Activated CD4-positive, alpha-beta T cell treated with anti-CD3 and anti-CD28 coated beads, Interleukin-2, amount 50 U/mL, for 48 hours (primary cell): ENCODE measurements around the gene WRAP73.

ENCODE experiments used
- DNase-seq, 2 experiments: peaks; one replicate each; pipeline ENCODE4 v3.0.0-alpha.2; 2020

Gene WRAP73

GRCh38 chr1:3668585-3669300, 18.8 kb upstream of the WRAP73 start:
- no peak for DNase-seq

GRCh38 chr1:3668148-3668547, 18.2 kb upstream of the WRAP73 start:
- DNase-seq = no peak

GRCh38 chr1:3664700-3665375, 14.9 kb upstream of the WRAP73 start:
- DNase-seq = no peak

- DNase-seq = no peak
Observed at GRCh38 chr1:3663999-3664699, 14.2 kb upstream of the WRAP73 start.

- DNase-seq = no peak
Observed at GRCh38 chr1:3662080-3662671, 12.3 kb upstream of the WRAP73 start.

- DNase-seq = no peak
Observed at GRCh38 chr1:3661631-3662030, 11.7 kb upstream of the WRAP73 start.

- no peak for DNase-seq
Observed at GRCh38 chr1:3660704-3661103, 10.8 kb upstream of the WRAP73 start.

GRCh38 chr1:3659093-3659492, 9.2 kb upstream of the WRAP73 start:
- no peak for DNase-seq

GRCh38 chr1:3658231-3658615, 8.3 kb upstream of the WRAP73 start:
- DNase-seq = no peak

GRCh38 chr1:3657578-3658230, 7.8 kb upstream of the WRAP73 start:
- DNase-seq = no peak

GRCh38 chr1:3657096-3657475, 7.2 kb upstream of the WRAP73 start:
- DNase-seq = no peak

GRCh38 chr1:3656450-3657095, 6.7 kb upstream of the WRAP73 start:
- DNase-seq = peak; percentile 17 to 28

- DNase-seq = no peak
Observed at GRCh38 chr1:3654549-3655281, 4.8 kb upstream of the WRAP73 start.

GRCh38 chr1:3653286-3653618, 3.3 kb upstream of the WRAP73 start:
- no peak for DNase-seq

GRCh38 chr1:3652548-3653285, 2.8 kb upstream of the WRAP73 start:
- DNase-seq = peak in 1 of 2 experiments; percentile 10

GRCh38 chr1:3651930-3652547, 2.1 kb upstream of the WRAP73 start, which contains the start of gene TP73:
Gene TP73 (plus strand): TSS chr1:3652516. CDS start chr1:3682366, 29,850 bp downstream.
- no peak for DNase-seq

GRCh38 chr1:3651026-3651929, 1.4 kb upstream of the WRAP73 start:
- DNase-seq = no peak

GRCh38 chr1:3650248-3651025, 534 bp upstream of the WRAP73 start:
- no peak for DNase-seq

GRCh38 chr1:3646596-3646995, 3.3 kb downstream of the WRAP73 start:
- DNase-seq = no peak
